ENCODE data around the gene PLPP4.

DNA sequence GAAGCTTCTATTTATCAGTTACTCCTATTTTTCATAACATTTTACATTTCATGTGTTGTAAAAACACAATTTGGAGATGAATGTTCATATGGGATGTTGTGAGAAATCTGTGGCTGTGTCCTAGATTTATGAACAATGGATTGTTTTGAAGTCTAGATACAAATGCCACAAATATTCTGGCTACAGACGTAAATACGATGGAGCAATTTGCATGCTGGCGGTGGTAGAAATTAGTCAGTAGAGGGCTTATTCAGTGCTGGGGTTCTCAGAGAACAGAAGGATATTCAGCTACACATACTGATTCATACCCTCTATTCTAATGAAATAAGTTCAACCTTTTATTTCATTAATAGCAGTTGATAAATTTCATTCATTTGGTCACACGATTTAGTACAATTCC is 48.8 kb downstream of the PLPP4 start:
- TF ChIP-seq, protein P1, sequence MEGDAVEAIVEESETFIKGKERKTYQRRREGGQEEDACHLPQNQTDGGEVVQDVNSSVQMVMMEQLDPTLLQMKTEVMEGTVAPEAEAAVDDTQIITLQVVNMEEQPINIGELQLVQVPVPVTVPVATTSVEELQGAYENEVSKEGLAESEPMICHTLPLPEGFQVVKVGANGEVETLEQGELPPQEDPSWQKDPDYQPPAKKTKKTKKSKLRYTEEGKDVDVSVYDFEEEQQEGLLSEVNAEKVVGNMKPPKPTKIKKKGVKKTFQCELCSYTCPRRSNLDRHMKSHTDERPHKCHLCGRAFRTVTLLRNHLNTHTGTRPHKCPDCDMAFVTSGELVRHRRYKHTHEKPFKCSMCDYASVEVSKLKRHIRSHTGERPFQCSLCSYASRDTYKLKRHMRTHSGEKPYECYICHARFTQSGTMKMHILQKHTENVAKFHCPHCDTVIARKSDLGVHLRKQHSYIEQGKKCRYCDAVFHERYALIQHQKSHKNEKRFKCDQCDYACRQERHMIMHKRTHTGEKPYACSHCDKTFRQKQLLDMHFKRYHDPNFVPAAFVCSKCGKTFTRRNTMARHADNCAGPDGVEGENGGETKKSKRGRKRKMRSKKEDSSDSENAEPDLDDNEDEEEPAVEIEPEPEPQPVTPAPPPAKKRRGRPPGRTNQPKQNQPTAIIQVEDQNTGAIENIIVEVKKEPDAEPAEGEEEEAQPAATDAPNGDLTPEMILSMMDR (conservative IDR thresholded peaks at IDR 0.05 in 1 of 2, IDR thresholded peaks at IDR 0.05 in 1 of 2; ENCODE audit: low read depth in 1 of 2, low read length in 2 of 2), result no peak
- no peak for TF ChIP-seq EZH2 (IDR thresholded peaks at IDR 0.05; ENCODE audit: low read length, missing control alignments)

Measured in fibroblast of lung (primary cell).